ENCODE data around the gene PPWD1. TPM values are rescaled to one million over a fixed set of nuclear protein-coding genes. Genes with fewer than 3 reads are reported as not detected.

The PPWD1 gene
- total RNA-seq, 4 donors from 2014 or later: 22.3 to 85.9 (median 46.1) TPM

DNA sequence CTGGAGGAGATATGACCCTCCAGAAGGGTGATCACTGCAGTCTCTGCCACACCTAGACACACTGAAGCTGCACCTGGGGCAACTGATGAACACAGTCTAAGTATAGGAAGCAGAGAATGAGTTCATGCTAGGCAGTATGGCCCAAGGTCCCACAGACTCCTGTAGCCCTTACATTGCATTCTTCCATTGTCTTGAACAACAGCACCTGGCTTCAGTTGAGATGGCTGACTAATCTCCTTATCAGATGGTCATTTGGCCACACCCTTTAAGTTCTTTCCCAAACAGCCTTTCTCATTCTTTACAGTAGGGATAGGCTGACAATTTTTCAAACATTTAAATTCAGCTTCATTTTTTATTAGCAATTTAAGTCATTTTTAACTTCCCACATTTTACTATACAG is 23.3 kb upstream of the PPWD1 start:
- Histone ChIP-seq H3K27ac (no peak overlapping the region), H3K4me3 (no peak overlapping the region), H3K27me3 (no peaks in the 10 kb centered on the region), H3K36me3 (no peaks in the 10 kb centered on the region), H3K9me3 (no peaks in the 10 kb centered on the region), H3K4me1 (no peaks in the 10 kb centered on the region)
- no peak for ATAC-seq
- TF ChIP-seq, protein P1, sequence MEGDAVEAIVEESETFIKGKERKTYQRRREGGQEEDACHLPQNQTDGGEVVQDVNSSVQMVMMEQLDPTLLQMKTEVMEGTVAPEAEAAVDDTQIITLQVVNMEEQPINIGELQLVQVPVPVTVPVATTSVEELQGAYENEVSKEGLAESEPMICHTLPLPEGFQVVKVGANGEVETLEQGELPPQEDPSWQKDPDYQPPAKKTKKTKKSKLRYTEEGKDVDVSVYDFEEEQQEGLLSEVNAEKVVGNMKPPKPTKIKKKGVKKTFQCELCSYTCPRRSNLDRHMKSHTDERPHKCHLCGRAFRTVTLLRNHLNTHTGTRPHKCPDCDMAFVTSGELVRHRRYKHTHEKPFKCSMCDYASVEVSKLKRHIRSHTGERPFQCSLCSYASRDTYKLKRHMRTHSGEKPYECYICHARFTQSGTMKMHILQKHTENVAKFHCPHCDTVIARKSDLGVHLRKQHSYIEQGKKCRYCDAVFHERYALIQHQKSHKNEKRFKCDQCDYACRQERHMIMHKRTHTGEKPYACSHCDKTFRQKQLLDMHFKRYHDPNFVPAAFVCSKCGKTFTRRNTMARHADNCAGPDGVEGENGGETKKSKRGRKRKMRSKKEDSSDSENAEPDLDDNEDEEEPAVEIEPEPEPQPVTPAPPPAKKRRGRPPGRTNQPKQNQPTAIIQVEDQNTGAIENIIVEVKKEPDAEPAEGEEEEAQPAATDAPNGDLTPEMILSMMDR (IDR thresholded peaks at IDR 0.05): no peak
- TF ChIP-seq POLR2A (IDR thresholded peaks at IDR 0.05) (no peak), EP300 (IDR thresholded peaks at IDR 0.05) (no peak), POLR2AphosphoS5 (IDR thresholded peaks at IDR 0.05) (no peak)

- H3K36me3 ChIP-seq: no peaks in the 10 kb centered on the region
- no peaks in the 10 kb centered on the region for H3K4me1 ChIP-seq
- TF ChIP-seq EP300 (IDR thresholded peaks at IDR 0.05) (no peak), POLR2AphosphoS5 (IDR thresholded peaks at IDR 0.05) (no peak), POLR2A (IDR thresholded peaks at IDR 0.05) (no peak)
- TF ChIP-seq, protein P1 (IDR thresholded peaks at IDR 0.05): no peak
- no peaks in the 10 kb centered on the region for H3K27me3 ChIP-seq
- no peak overlapping the region for H3K4me3 ChIP-seq
- ATAC-seq: no peak
- WGBS, 2 donors (ENCODE audit: low coverage in 1 of 2): 98 to 100% methylated on average over 3 to 4 of the region's 4 CpGs
- H3K27ac ChIP-seq: no peak overlapping the region
- no peaks in the 10 kb centered on the region for H3K9me3 ChIP-seq
These were observed 18.6 kb upstream of the PPWD1 start for GRCh38 chr5:65544473-65544872.

DNA sequence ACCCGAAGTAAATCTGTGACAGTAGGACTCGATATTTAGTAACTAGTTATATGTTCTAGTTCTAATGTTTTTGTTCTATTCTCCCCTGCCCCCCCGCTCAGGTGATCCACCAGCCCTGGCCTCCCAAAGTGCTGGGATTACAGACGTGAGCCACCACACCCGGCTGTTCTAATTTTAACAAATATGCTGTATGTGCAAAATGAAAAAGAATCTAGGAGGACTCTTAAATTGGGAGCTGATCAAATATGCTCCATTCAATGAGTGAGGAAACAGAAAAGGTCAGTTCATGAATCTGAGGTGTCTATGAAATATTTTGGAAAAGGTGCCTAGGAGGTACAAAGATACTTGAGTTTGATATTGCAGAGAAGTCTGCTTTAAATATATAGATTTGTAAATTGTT is 17.0 kb upstream of the PPWD1 start:
- WGBS, 2 donors (ENCODE audit: low coverage in 1 of 2): 86 to 97% methylated on average over 4 to 5 of the region's 5 CpGs
- no peaks in the 10 kb centered on the region for H3K27me3 ChIP-seq
- no peaks in the 10 kb centered on the region for H3K4me1 ChIP-seq
- H3K4me3 ChIP-seq: no peak overlapping the region
- H3K36me3 ChIP-seq: no peaks in the 10 kb centered on the region
- no peak for ATAC-seq
- H3K9me3 ChIP-seq: no peaks in the 10 kb centered on the region
- TF ChIP-seq EP300 (IDR thresholded peaks at IDR 0.05) (no peak), POLR2A (IDR thresholded peaks at IDR 0.05) (no peak), POLR2AphosphoS5 (IDR thresholded peaks at IDR 0.05) (no peak)
- TF ChIP-seq, protein P1 (IDR thresholded peaks at IDR 0.05): no peak
- H3K27ac ChIP-seq: no peak overlapping the region

- Histone ChIP-seq H3K27me3 (no peaks in the 10 kb centered on the region), H3K4me3 (no peak overlapping the region), H3K4me1 (no peaks in the 10 kb centered on the region), H3K27ac (no peak overlapping the region), H3K36me3 (no peaks in the 10 kb centered on the region), H3K9me3 (no peaks in the 10 kb centered on the region)
- TF ChIP-seq, protein P1 (IDR thresholded peaks at IDR 0.05): no peak
- TF ChIP-seq EP300 (IDR thresholded peaks at IDR 0.05): no peak
- TF ChIP-seq POLR2A (IDR thresholded peaks at IDR 0.05): no peak
- no peak for TF ChIP-seq POLR2AphosphoS5 (IDR thresholded peaks at IDR 0.05)
- WGBS, 2 donors (ENCODE audit: low coverage in 1 of 2): 97% methylated on average over 7 of the region's 7 CpGs
- no peak for ATAC-seq
These were observed 14.8 kb upstream of the PPWD1 start for GRCh38 chr5:65548281-65548680.

- WGBS, 2 donors (ENCODE audit: low coverage in 1 of 2): 67 to 68% methylated on average over 2 to 4 of the region's 5 CpGs
These were observed 9.2 kb upstream of the PPWD1 start for GRCh38 chr5:65553941-65554340.

More at GRCh38 chr5:65553941-65554340, 9.2 kb upstream of the PPWD1 start:
- H3K36me3 ChIP-seq: no peaks in the 10 kb centered on the region
- no peak for ATAC-seq
- H3K4me1 ChIP-seq: no peaks in the 10 kb centered on the region
- H3K27me3 ChIP-seq: no peaks in the 10 kb centered on the region
- no peaks in the 10 kb centered on the region for H3K9me3 ChIP-seq
- no peak for TF ChIP-seq POLR2AphosphoS5 (IDR thresholded peaks at IDR 0.05)
- TF ChIP-seq, protein P1 (IDR thresholded peaks at IDR 0.05): no peak
- TF ChIP-seq EP300 (IDR thresholded peaks at IDR 0.05): no peak
- TF ChIP-seq POLR2A (IDR thresholded peaks at IDR 0.05): no peak
- H3K4me3 ChIP-seq: no peak overlapping the region
- H3K27ac ChIP-seq: no peak overlapping the region
